DMS153 treated with DMSO at 0.1 percent for 48 hours (cell line): ENCODE data around the gene CSF3.
A peak's percentile ranks its signal among the peaks of the same experiment; 100 is the strongest.

Experiments
- DNase-seq: peaks from one replicate; lab custom pipeline; 2025; ENCODE audit not compliant: unreplicated experiment; lab: John Stamatoyannopoulos, UW

Gene CSF3

DNA sequence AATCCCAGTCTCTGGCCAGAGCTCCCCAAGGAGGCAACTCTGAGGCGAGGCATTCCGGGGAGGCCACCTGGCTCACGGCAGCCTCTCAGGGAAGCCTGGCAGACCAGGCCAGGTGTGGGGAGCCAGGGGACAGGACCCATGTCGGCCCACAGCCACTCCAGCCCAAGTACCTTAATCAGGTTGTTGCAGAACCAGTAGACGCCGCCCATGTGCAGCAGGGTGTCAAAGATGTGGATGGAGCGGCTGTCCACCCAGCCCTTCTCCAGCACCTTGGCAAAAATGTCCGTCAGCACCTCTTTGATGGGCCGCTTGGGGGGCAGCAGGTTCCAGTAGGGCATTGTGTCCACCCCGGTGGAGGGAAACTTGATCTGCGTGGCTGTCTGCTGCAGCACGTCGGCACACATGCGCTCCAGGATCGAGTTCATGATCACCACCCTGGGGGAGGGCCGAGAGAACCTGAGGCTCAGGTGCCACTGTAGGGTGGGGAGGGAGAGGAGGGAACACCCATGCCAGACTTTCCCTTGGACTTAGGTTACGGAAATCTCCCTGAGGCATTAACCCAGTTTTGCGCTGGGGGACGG is 7.8 kb downstream of the CSF3 start:
- peak; percentile 60 for DNase-seq

DNA sequence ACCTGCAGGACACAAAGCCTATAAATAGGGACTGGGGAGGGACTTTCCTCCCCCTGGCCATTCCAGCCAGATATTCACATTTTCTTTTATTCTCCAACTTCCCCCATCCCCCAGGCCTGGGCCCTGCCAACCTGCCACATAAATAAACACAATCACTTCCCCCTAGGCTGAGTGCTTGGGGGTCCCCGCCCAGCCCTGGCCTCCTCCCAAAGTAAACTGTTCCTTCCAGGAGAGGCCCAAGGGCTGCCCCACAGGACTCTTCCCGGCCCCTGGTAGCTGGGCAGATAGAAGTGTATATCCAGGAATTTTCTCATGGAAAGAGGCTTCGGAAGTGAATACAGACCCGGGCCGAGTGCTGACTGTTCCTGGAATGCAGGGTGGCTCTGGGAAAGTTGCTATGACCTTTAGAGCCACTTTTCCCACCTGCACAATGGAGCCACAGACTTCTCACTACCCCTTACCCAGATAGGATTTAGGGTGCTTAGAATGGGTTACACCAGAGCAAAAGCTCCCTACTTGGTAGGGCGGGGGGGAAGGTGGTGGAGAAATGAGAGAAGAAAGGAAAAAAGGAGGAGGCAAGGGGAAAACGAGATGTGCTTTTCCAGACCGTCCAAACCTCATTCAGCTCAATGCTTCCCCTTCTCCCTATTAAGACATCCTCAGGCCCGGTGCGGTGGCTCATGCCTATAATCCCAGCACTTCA is 8.5 kb downstream of the CSF3 start:
- peak; percentile 60 for DNase-seq

DNA sequence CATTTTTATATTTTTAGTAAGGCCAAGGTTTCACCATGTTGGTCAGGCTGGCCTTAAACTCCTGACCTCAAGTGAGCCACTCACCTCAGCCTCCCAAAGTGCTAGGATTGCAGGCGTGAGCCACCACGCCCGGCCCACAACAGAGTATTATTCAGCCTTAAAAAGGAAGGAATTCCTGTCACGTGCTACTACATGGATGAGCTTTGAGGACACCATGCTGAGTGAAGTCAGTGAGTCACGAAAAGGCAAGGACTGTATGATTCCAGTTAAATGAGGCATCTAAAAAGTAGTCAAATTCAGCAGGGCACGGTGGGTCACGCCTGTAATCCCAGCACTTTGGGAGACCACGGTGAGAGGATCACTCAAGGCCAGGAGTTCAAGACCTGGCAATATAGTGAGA is 9.7 kb downstream of the CSF3 start:
- DNase-seq, result no peak

DNA sequence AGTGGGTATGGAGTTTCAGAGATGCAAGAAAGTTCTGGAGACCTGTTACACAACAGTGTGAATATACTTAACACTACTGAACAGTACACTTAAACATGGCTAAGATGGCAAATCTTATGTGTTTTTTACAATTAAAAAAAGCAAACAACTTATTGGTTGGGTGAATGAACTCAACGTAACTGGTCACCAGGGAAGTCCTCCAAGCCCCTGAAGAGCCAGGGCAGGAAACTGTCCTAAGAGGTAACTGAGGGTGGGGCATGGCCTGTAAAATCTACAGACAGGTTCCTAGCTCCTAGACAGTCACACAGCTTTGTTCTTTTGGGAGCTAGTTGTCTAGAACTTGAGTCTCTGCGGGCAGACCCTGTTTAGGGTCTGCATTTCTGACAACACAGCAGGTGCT is 10.3 kb downstream of the CSF3 start:
- DNase-seq, result no peak

DNA sequence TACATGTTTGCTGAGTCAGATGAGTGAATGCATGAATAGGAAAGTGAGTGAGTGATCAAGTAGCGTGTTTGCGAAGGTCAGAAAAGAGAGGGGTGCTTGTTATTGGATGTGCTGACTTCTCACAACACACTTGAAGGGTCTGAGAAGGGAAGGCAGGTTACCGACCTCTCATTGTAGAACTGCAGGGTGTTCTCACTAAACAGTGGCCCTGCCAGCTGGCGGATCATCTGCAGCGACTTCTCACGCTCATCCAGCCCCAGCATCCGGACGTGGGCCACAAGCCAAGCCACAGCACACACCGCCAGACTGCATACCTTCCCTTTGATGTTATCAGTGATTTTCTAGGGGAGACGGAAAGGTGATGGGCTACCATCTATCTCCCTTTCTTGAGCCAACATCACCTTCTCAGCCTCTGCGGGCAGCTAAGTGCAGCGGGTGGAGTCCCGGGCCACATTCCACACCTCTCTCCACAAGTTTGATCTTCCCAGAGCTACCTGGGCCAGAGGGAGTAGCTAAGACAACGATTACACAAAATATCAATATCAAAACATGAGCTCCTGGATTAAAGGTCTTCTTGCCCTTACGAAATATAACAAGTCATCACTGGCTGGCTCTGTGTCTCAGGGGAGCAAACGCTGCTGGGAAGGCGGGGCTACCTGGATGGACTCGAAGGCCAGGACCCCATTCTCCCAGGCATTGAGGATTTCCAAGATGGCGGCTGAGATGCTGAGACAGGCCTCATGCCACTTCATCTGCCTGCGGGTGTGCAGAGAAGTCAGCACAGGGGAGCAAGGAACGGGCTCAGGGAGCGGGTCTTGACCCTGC is 11.0 kb downstream of the CSF3 start:
- DNase-seq, result peak; percentile 41

DNA sequence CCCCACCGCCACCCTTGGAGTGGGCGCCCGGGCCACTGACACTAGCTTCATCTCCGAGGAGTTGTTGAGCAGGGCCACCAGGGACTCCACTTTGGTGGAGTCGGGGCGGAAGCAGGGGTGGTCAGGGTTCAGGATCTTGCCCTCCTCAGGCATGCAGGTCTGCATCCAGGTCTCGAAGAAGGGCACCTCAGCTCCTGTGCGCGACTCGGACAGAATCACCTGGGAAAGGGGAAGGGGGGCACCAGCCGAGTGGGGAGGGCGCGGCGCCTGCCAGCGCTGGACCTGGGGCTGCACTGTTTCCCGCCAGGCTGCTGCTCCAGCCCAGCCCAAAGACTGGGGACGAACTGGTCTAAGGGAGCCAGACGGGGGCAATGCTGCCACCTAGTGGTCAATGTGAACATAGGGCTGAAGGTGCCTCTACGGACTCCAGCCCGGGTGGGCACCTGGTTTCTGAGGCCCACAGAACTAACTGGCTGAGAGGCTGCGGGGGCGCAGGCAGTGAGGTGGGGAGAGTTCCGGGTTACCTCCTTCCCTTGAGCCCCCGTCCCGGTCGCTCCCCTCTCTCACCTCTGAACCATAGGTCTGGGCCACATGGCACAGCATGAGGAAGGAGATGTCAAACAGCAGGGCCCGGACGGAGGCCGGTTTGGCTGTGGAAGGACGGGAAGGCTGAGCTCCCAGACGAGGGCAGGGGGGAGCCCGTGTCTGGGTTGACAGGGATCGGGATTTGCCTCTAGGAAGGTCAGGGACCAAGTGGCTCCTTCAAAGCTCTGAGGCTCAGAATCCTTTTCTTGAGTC is 11.8 kb downstream of the CSF3 start:
- peak; percentile 62 for DNase-seq

DNA sequence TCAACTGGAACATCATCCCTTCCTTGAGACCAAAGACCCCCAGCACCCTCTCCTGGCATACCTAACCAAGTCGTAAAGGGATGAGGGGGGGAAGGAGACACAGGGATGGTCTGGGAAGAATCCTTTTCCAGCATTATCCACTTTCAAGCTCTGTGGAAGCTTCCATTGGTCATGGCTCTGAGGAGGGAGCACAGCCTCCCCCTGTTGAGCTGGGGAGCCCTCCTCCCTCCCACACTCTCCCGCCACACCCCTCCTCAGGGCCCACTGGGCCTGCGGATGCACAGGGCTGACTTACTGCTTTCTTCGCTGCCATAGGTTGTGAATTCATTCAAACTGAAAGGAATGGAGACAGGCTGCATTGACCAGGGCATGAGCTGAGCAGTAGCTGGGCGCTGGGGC is 12.4 kb downstream of the CSF3 start:
- DNase-seq, result no peak

DNA sequence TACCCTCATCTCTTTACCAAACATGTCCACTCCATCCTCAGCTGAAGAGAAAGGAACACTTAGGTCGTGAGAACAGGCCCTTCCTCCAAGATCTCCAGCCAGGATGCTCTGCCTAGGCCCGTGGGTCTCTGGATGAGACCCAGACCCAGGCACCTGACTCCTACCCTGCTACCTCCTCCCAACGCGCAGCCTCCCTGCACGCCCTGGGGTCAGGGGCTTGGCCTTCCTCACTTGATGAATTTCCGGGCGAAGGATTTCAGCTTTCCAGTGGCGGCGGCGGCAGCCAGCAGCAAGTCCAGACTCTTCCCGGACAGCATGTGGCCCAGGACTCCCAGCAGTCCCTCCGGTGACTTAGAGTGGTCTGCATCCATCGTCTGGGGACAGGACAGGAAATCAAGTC is 13.4 kb downstream of the CSF3 start:
- DNase-seq, result no peak

DNA sequence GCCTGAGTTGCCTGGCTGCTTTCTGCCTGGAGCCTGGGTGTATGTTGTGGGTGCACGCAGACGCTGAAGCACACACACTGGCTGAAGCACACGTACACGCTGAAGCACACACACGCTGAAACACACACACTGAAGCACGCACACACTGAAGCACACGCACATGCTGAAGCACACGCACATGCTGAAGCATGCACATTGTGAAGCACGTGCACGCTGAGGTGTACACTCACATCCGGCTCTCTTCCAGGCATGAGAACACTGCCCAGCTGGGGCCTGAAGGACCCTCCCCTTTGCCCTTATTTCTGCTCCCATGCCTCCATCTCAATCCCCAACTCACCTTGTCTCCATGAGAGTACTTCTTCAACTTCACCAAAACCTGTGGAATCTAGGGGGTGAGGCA is 16.5 kb downstream of the CSF3 start:
- DNase-seq, result no peak

DNA sequence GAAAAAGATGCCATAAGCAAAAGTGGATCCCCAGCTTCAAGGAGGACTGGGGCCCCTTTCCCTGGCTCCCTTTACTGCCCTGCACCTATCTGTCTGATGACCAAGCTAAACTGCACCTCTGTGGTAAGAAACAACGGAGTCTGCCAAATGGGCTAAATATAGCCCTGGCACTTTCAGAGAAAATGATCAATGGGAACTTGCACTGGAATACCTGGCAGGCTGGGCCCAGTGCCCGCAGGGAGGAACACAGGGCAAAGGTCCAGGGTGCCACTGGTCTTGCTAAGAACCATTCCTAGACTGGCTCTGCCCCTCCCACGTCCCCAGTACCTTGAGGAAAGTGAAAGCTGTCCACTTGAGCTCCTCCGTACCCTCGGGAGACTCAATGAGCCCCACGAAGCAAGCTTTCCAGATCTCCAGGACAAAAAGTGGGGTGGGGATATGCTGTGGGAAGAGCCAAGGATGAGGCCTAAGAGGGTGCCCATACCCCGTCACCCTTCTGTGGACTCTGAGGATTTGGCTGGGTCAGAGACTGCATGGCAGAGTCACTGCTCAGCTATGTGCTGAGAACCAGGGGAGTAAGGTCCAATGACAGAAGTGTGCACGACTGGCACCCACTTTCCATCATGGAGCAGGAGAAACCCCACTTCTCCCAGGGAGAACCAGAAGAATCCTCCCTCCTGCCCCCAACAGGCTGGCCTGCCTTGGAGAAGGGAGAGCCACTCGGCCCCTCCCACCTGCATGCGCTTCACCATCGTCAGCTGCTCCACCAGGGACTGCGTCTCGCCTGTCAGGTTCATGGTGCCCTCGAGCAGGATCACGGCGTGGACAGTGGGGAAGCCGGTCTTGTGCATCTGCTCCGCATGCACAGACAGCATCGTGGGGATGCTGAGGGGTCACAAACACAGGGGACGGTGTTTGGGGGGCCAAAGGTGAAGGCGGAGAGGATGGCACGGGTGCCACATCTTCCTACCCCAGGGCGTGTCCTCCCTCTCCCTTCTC is 17.4 kb downstream of the CSF3 start:
- no peak for DNase-seq

DNA sequence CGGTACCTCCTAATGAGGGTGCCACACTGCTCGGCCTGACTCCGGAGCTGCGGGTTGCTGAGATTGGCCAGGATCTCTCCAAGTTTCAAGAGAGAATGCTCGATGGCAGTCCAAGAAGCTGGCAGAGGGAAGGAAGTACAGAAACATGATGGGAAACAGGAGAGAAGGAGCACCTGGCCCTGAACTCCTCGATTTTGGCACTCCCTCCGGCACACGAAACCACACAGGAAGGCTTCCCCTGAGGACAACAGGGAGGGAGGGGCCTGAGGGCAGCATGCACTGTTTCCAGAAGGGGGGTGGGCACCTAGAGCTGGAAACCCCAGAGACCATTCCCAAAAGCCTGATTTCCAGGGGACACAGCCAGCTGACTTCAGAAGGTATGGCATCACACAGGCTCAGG is 18.1 kb downstream of the CSF3 start:
- DNase-seq, result no peak

DNA sequence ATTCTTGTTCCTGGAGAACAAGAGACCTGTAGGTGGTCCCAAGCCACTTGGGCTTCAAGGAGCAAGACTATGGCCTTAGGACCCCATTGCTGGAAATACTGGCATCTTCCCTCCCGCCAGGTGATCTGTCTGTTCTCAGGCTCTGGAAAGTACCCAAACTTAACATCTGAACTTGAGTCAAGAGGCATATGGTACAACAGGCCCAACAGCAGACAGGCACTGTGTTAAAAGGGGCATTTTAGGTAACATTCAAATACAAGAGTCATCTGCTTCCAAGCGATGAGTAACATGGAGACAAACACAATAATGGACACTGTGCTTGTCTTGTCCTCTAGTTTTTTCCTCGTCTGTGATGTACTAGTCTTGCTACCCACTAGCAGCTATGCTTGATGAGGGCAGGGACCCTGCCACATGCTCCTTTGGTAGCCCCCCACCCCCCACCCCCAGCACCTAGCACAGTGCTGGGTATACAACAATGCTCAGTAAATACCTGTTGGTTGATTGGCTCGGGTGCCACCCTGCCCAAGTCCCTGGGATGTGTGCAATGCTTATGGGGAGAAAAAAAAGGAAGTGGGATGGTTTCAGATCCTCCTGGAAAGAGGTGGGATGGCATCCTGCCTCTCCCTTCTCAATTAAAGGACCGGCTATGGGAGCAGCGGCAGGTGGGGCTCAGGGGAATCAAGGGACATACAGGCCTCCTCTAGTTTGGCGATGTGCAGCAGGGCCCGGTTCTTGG is 19.4 kb downstream of the CSF3 start:
- DNase-seq, result no peak

DNA sequence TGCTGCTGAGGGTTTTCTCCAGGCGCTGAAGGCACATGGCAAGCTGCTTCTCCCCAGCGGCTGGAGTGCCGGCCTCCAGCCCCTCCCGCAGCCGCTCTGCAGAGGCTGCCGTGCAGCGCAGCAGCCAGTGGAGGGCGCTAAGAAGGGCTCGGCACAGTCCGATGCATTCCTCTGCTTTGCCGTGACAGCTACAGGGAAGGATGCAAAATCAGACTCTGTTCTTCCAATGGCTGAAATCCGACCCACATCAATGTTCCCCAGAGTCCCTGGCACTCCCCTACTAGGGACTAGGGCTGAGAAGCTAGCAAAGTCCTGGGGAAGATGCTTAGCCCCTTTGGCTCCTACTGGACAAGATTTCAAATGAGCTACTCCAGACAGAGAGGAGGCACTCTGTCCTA is 19.9 kb downstream of the CSF3 start:
- no peak for DNase-seq

DNA sequence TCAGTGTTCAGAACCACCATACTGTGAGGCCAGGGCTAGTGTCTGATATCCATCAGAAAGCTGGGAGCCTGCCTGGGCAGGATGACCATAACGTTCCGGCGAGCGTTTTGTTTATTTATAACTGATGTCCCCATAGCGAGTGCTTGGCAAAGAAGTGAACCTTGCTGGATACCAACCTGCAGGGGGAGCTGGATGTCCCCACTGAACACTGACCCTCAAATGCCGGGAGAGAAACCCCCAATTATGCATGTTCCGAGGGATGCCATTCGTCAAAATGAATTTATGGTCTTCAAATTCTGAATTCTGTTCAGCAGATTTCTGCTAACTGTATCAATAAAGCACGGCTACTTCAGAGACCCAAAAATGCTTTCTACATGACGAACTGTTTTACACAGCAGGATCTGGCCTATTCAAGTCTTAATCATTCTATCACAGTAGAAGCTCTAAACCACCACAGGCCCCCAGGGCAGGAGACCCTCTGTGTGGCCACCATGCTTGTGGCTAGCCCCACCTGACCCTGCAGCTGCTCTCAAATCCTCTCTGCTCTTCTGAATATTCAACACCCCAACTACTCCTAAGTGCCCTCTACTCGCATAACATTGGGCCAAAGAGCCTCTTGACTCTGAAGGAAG is 23.8 kb downstream of the CSF3 start:
- DNase-seq, result peak; percentile 14

DNA sequence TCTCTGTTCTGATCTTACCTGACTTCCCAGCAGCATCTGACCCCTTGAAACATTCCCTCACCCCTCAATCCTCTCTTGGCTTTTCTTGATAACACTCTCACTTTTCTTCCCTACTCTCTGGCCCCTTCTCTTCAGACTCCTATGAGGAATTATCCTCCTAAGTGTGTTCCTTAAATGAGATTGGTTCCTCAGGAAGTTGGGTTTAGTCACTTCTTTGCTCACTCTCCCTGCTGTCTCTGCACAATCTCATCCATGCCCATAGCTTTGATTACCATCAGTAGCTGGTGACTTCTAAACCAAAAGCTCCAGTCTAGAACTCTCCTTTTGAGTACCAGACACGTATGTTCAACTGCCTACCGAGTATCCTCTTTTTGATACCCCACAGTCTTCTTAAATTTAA is 26.0 kb downstream of the CSF3 start:
- no peak for DNase-seq

DNA sequence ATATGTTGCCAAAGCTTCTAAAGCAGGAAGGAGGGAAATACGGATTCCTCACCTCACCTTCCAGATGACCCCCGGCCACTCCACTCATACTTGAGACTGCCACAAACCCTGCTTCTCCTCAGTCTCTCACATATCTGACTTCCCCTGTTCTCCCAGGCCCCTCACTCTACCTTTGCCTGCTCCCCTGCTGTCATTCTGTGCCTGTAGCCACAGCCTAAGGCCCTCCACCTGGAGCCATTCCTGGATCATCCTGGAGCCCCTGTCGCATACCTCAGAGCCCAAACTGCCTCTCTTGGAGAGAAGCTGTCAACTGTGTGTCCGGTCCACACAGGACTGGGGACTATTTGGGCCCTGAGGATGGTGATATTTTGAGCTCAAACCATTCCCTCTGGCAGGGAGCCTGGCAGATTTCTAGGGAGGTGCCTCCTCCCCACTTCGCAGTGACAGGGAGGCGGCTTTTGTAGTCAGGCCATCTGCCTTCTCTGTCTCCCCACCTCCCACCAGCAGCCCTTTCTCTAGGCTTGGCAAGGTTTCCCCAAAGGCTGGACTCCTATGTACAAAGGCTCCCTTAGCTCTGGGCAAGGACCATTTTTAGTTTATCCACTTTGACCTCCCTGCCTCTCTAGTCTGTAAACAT is 41.3 kb downstream of the CSF3 start:
- no peak for DNase-seq

DNA sequence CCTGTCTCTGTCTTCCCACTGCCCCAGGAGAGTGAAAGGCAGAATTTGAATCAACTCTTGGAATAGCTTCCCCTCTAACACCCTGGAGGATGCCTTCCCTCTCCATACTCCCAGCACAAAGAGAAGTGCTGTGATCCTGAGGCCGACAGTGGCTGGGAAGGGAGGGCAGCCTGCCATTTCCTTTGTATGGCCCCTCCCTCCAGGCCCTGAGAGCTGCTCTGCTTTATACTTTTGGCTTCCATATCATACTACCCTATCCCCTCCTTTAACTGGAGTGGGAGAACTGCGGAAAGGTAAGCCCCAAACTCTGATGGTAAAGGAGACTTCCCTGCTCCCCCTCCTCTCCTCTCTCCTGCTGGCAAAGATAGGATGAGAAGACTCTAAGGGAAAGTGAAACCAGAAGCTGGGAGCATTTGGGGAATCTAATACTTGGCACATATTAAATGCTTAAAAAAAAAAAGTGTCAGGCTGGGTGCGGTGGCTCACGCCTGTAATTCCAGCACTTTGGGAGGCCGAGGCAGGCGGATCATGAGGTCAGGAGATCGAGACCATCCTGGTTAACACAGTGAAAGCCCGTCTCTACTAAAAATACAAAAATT is 43.0 kb downstream of the CSF3 start:
- no peak for DNase-seq

DNA sequence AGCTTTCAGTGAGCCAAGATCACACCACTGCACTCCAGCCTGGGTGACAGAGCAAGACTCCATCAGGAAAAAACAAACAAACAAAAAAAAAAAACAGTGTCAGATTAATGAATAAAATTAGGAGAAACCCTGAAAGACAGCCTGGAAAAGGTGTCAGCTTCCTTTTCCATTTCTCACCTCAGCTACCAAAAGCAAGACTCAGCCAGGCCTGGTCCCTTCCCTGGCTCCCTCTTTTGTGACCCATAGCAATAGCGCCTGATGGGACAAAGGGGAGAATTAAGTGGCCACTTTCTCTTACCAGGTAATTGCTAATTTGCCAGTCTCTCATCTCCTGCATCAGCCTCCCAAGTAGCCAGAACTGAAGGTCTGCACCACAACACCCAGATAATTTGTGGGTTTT is 43.6 kb downstream of the CSF3 start:
- no peak for DNase-seq
